GM19372 (cell line): ENCODE measurements around the gene SAMD1.
"Not testable (repeated sequence)": the region's sequence is repeated elsewhere in the genome, so short reads cannot be mapped to it uniquely, and the experiment has no call there.

ENCODE experiments used
- ATAC-seq: cut with Tn5 transposase; IDR thresholded peaks from one replicate; pipeline ENCODE4 v1.9.1; 2021; ENCODE audit warnings: mild to moderate bottlenecking, low read depth, moderate library complexity; ENCODE audit not compliant: unreplicated experiment

SAMD1 gene

DNA sequence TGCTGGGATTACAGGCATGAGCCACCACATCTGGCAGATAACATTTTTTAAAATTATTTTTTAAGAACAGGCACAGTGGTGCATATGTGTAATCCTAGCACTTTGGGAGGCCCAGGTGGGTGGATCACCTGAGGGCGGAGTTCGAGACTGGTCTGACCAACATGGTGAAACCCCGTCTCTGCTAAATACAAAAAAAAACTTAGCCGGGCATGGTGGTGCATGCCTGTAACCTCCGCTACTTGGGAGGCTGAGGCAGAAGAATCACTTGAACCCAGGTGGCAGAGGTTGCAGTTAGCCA, 28.0 kb downstream of the SAMD1 start:
- ATAC-seq: no peak

DNA sequence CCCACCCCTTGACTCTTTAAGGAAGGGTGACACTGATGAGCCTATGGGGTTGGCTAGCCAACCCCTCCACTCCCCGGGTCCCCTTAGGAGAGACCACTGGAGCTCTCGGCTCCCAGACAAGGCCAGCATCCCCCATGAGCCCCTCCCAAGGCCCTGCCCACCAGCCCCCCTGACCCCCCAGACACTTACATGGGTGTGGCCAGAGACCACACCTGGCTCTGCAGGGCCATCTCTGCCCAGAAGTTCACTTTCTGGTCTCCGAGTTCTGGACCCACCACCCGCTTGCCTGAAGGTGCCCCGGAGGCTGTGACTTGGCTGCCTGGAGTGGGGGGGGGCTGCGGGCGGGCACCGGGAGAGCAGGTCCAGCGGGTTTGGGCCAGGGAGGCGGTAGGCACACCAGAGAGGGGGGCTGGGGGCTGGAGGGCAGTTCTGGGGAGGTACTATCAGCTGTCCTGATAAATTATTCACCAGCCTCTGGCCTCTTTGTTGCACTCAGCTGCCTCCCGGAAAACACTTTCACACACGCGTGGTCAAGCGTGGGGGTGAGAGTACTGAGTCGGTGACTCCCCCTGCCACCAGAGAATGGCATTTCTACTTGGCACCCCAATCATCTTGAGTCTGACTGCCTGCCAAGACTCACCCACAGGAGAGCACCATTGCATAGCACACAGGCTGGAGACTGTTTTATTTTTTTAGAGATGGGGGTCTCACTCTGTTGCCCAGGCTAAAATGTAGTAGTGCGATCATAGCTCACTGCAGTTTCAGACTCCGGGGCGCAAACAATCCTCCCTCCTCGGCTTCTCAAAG, 28.6 kb downstream of the SAMD1 start, which contains the start of gene PALM3:
Gene PALM3, minus strand, starts transcription at position 326 of the 807 bp plus-strand sequence. Its CDS starts 96 bp downstream, at position 230.
- ATAC-seq: no peak

DNA sequence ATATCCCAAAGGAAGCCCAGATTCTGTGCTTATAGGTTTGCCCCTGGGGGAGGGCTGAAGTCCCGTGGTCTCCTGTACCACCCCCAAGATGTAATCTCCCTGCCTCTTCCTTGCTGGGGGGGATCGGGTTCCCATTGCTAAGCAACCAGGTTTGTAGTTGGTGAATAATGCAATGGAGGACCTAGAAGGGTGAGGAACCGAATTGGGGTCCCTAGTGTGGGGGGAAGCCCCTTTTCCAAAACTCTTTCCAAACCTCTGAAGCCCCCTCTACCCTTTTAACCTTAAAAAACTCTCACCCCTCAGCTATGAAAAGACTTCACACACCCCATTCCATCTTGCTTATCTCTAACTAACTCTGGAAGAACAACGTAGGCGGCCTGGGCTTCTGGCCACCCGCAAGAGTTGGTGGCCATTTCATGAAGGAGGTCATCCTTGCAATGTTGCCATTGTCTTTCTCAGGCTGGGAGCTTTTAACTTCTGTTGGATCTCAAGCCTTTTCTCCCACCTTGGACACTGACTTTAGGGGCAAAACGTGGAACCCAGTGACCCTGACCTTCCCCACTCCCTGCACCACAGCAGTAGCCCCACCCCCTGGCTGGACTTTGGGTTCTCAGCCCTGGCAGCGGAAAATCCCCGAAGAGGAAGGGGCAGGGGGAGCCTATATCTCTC, 29.3 kb downstream of the SAMD1 start:
- no peak for ATAC-seq

DNA sequence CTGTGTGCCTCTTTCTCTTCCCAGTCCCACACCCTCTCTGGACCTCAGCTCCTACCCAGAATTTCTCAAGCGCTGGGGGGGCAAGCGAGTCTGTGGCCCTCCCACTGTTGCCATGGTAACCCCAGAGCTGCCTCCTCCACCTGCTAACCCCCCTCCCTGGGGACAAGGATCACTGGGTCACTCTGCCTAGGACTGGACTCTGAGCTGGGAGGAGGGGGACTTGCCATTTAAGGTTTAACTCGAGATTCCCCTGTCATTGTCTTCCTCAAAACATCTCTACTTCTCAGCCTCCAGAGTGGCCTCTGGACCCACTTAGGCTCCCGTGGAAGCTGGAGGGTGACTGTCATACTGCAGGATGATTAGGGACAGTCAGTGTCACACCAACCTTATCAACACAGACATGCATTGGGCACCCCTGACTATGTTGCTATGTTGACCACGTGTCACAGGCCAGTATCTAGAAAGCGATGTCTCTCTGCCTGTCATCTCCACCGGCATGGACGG, 30.8 kb downstream of the SAMD1 start:
- ATAC-seq: no peak

DNA sequence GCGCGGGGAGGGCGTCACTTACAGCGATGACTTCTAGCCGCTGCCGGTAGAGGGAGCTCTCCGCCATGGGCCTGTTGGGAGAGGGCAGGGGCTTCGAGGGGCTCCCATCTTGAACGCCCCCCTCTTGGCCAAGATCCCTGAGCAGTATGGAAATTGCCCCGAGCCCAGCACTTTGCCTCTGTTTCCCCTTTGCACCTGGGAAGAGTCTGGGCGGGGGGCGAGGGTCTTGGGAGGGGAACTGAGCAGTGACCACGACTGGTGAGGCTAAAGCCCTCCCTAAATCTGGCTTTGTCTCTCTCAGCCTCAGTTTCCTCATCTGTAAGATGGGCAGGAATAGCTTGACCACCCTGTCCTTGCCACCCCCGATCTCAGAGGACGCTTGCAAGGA, 31.5 kb downstream of the SAMD1 start:
- no peak for ATAC-seq

DNA sequence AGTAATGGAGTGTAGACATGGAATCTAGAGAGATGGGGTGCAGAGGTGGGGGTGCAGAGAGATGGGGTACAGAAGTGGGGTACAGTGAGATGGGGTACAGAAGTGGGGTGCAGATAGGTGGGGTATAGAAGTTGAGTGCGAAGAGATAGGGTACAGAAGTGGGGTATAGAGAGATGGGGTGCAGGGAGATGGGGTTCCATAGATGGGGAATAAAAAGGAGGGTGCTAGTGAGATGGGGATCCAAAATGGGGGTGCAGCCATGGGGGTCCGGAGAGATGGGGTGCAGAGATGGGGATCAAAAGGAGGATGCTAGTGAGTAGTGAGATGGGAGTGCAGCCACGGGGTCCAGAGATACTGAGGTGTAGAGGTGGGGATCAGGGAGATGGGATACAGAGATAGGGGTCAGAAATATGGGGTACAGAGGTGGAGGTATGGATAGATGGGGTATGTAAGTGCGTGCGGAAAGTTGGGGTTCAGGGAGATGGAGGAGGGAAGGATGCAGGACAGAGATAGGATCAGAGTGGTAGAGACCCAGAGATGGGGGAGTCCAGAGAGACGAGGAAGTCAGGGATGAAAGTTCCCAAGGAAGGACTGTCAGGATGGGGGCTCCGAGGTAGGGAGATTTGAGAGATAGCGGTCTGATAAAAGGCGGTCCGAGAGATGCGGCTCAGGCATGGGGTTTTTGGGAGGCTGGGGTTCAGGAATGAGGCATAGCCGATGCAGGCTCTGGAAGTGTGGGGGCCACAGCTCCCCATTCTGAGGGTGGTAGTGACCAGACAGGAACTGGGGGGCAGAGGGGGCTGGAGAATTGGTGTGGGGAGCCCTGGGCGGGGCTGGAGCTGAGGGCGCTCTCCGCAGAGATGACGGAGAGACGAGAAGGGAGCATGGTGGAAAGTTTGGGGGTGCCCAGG, 32.1 kb downstream of the SAMD1 start:
- no peak for ATAC-seq

DNA sequence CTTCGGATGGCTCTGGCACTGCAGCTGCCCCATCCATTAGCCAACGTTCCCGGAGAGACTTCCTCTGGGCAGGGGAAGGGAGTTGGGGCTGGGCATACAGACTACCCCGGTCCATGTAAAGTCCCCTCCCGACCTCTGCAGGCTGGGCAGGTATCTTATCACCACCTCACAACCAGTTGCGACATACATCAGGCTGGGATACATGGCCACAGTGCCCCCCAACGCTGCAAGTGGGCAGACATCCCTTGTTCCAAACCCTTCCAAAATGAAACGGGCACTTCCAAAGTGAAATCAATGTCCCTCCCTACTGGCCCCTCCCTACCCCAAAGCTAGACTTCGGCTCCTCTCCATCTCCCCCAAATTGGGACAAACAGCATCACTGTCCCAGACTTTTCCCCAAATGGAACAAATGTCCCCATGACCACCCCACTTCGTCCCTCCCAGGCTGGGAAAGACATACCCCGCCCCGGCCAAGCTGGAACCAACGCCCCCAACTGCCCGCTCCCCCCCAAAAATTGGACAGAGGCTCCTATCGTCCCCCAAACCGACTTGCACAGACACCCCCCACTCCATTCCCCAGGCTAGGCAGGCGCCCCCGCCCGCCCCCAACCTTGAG, 33.7 kb downstream of the SAMD1 start:
- no peak for ATAC-seq

DNA sequence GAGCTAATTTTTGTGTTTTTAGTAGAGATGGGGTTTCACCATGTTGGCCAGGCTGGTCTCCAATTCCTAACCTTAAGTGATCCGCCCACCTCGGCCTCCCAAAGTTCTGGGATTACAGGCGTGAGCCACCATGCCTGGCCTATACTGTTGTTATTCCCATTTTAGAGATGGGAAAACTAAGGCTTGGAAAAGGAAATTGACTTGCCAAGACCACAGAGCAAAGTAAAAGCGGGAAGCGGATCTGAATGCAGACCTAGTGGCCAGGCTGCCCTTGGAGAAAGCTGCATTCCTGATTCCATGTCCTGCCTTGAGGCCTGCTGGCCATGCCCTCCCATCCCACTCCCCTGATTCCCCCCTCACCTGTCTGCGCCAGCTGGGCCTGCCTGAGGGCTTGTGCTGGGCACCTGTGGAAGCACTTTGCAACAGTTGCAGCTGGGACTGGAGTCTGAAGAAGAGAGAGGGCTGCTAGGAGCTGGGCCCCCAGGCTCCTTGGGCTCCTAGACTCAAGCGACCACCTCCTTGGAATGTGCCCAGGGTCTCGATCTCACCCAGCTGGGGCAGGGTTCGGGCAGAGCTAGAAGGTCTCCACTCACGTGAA, 34.4 kb downstream of the SAMD1 start:
- ATAC-seq: no peak

DNA sequence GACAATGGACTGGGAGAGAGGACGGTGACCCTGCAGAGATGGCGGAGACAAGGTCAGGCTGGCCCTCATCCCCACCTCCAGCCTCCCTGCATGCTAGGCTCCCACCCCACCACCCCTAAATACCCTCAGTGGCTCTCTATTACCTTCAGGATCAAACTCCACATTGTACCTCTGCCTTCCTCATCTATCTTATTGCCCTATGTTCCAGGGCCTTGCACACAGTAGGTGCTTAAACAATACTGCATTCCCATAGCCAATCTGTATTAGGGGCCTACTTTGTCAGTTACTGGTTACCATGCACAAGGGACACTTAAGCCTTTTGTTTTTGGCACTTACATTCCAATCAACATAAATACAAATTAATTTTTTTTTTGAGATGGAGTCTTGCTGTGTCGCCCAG, 35.2 kb downstream of the SAMD1 start:
- no peak for ATAC-seq

DNA sequence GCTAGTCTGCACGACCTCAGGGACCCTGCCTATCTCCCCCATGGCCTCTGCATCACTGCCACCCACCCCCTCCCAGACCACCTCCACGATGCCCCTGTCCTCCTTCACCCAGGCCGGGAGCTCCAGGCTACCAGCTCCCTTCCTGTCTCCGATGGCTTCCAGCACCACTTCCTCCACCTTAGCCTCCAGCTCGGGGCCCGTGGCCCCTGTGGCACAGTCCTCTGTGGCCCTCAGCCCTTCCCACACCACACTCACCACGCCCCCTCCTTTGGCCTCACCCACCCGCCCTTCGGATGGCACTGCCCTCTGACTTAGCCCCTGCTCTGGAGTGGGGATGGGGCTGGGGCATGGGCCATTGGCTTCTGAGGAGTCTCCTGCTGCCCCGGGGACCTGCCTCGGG, 35.8 kb downstream of the SAMD1 start:
- ATAC-seq: no peak

DNA sequence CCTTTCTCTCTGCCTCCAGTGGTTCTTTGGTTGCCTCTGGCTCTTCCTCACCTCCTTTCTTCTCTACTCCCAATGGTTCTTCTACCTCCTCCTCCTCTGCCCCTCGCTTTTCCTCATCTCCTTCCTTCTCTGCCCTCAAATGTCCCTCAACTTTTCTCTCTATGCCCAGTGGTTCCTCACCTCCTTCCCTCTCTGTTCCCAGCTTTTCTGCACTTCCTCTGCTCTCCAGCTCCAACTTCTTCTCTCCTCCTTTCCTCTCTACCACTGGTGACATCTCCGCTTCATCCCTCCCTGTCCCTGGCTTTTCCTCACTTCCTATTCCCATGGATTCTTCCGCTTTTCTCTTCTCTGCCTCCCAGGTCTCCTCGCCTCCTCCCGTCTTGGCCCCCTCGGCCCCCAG, 36.5 kb downstream of the SAMD1 start:
- ATAC-seq: no peak

DNA sequence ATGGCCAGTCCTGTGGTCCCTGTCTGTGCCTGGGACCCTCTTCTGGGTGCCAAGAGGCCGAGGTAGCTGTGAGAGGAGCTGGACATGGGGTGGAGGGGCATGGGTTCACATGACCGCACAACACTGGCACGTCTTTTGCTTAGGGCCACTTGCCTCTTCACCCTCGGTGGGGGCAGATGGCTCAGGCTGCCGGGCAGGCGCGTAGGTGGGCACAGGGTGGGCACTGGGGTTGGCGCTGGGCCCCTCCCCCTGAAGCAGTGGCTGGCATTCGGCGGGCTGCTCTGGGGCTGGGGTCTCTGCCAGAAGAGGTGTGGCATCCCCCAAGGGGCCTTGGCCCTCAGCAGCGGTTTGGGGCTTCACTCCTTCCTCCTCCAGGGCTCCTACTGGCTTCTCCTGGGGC, 37.1 kb downstream of the SAMD1 start:
- no peak for ATAC-seq

DNA sequence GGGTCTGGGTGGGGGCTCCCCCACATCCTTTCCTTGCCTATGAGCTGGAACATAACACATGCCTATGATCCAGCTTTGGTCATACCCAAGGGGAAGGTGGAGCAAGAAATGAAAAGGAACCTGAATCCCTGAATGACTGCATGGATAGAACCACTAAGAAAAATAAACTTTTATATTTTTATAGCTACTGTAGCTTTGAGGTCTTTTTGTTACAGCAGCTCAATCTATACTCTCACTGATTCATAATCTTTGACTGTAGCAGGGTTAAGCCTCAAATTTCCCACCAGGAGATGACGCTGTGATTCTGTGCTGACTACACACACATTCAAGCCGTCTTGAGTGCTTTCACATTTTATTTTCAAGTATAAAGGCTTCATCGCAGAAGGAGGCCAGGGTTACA, 37.5 kb downstream of the SAMD1 start:
- ATAC-seq: no peak

DNA sequence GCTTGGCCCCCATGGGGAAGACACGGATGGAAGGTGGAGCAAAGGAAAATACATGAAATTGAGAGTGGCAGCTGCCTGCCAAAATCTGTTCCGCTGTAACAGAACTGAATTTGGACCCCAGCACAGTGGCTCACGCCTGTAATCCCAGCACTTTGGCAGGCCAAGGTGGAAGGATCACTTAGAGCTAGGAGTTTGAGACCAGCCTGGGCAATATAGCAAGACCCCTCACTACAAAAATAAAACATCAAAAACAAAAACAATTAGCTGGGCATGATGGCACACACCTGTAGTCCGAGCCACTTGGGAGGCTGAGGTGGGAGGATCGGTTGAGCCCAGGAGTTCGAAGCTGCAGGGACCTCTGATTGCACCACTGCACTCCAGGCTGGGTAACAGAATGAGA, 38.1 kb downstream of the SAMD1 start:
- no peak for ATAC-seq

DNA sequence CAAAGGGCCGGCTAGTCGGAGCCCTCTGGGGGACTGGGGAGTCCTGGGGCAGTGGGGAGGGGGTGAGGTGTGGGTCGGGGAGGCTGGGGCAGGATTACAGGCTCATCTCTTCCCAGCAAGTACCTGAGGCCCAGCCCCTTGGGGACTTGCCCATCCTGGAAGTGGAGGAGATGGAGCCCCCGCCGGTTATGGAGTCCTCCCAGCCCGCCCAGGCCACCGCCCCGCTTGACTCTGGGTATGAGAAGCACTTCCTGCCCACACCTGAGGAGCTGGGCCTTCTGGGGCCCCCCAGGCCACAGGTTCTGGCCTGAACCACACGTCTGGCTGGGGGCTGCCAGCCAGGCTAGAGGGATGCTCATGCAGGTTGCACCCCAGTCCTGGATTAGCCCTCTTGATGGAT, 38.6 kb downstream of the SAMD1 start:
- no peak for ATAC-seq

DNA sequence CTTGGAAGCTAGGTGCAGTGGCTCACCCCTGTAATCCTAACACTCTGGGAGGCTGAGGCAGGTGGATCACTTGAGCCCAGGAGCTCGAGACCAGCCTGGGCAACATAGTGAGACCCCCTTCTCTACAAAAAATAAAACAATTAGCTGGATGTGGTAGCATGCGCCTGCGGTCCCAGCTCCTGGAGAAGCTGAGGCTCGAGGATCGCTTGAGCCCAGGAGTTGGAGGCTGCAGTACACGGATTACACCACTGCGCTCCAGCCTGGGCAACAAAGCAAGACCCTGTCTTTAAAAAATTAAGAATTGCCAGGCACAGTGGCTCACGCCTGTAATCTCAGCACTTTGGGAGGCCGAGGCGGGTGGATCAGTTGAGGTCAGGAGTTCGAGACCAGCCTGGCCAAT, 39.6 kb downstream of the SAMD1 start:
- ATAC-seq: not testable (repeated sequence)

DNA sequence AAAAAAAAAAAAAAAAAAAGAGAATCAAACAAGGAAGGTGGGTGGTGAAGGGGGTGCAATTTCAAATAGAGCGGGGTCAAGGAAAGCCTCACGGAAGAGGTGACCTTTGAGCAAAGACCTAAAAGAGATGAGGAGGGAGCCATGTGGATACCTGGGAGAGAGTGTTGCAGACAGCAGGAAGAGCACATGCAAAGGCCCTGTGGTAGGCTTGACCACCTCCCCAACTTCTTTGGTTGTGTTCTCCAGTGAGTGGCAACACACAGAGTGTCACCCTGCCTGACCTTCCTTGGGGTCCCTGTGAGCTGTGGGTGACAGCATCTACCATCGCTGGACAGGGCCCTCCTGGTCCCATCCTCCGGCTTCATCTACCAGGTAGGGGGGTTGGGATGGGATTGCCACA, 40.0 kb downstream of the SAMD1 start:
- no peak for ATAC-seq

DNA sequence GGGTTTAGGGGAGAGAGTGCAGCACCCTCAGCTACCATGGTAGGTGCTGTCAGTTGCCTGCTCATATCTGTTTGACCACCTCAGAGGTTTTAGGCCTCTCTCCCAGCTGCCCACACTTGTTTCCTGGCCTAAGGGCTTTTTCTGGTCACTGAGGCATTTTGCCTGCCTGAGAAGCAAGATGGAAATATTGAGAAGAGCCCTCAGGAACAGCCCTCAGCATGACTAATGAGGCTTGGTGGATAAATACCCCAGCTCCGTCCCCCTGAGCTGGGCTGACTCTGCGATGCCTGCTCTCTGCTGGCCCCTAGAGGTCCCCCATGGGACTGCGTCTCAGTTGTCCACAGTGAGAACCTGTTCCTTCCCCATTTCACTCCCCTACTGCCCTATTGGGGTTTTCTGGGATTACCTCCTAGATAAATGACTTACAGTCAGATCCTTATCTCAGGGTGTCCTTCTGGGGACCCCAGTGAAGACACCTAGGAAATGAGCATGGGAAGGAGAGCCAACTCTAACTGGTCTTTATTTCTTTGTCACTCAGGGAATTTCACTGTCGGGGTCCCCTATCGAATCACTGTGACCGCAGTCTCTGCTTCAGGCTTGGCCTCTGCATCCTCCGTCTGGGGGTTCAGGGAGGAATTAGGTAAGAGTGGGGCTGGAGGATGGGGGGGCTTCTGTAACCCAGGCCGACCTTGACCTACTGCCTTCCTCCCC, 42.0 kb downstream of the SAMD1 start:
- ATAC-seq: no peak

DNA sequence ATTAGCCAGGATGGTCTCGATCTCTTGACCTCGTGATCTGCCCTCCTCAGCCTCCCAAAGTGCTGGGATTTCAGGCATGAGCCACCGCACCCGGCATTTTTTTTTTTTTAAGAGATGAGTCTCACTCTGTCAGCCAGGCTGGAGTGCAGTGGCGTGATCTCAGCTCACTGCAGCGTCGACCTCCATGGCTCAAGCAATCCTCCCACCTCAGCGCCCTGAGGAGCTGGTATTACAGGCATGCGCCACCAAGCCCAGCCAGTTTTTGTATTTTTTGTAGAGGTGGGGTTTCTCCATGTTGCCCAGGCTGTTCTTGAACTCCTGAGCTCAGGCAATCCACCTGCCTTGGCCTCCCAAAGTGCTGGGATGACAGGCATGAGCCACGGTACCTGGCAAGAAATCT, 42.7 kb downstream of the SAMD1 start:
- not testable (repeated sequence) for ATAC-seq
